HFFc6 (cell line): ENCODE results near the gene TTC23. TPM values are rescaled to one million over a fixed set of nuclear protein-coding genes. Genes with fewer than 3 reads are reported as not detected.

Experiments
- DNase-seq: peaks from one replicate; pipeline ENCODE4 v3.0.0-alpha.2; 2018
- H3K27ac Mint-ChIP-seq: 2 replicates; pipeline ENCODE4 v1.8.0; 2020; ENCODE audit warnings: mild to moderate bottlenecking, mixed read lengths
- H3K27me3 Mint-ChIP-seq: 2 replicates; pipeline ENCODE4 v1.8.0; 2021; ENCODE audit warnings: mild to moderate bottlenecking, moderate library complexity, mixed read lengths; ENCODE audit not compliant: insufficient read depth
- H3K36me3 Mint-ChIP-seq: 2 replicates; pipeline ENCODE4 v1.8.0; 2021; ENCODE audit warnings: low read depth, mixed read lengths
- H3K4me1 Mint-ChIP-seq: 2 replicates; pipeline ENCODE4 v1.8.0; 2020; ENCODE audit warnings: low read depth, mixed read lengths
- H3K4me3 Mint-ChIP-seq: 2 replicates; pipeline ENCODE4 v1.8.0; 2020; ENCODE audit warnings: mild to moderate bottlenecking, moderate library complexity, mixed read lengths
- H3K9me3 Mint-ChIP-seq: 2 replicates; pipeline ENCODE4 v1.8.0; 2020; ENCODE audit warnings: mild to moderate bottlenecking, mixed read lengths
- CTCF ChIP-seq: fragments of 200-600 bp; sonication (generic); IDR thresholded peaks from 2 replicates; pipeline ENCODE4 v1.5.0; 2021; ENCODE audit warnings: antibody characterized with exemption, mild to moderate bottlenecking
- total RNA-seq, 6 experiments: library from RNA; stranded (reverse); fragmentation: NEBNext Ultra II Directional; extraction: Animal tissue kit (Norgen Biotek cat#: 25700); gene quantifications; 2 replicates in 1 of 6; 3 replicates in 5 of 6; pipeline ENCODE4 v1.2.3, GENCODE V29; 2021

TTC23 gene
- total RNA-seq, 6 experiments from 2014 or later, result 11.9 to 17.4 (median 15.0) TPM

GRCh38 chr15:99211926-99212325 is 37.5 kb downstream of the TTC23 start:
- TF ChIP-seq CTCF, result no peak
- H3K4me3 Mint-ChIP-seq, result no peak overlapping the region; the same call in 1 of the 2 replicates
- peak; percentile 25 for DNase-seq
- peaks cover 35% of the 10 kb centered on the region for H3K4me1 Mint-ChIP-seq
- H3K27me3 Mint-ChIP-seq, result no peaks in the 10 kb centered on the region
- H3K27ac Mint-ChIP-seq, result peak overlapping the region; percentile 72
- no peaks in the 10 kb centered on the region for H3K36me3 Mint-ChIP-seq
- H3K9me3 Mint-ChIP-seq, result no peaks in the 10 kb centered on the region

- H3K4me1 Mint-ChIP-seq, result peaks cover 35% of the 10 kb centered on the region
- no peak for TF ChIP-seq CTCF
- H3K27me3 Mint-ChIP-seq, result no peaks in the 10 kb centered on the region
- no peak for DNase-seq
- peaks cover 11% of the 10 kb centered on the region for H3K36me3 Mint-ChIP-seq
- peak overlapping the region; percentile 72; the same call in 1 of the 2 replicates for H3K27ac Mint-ChIP-seq
- no peaks in the 10 kb centered on the region for H3K9me3 Mint-ChIP-seq
- no peak overlapping the region for H3K4me3 Mint-ChIP-seq
Measured at GRCh38 chr15:99210334-99210733, 39.0 kb downstream of the TTC23 start.

GRCh38 chr15:99209326-99209725 is 40.1 kb downstream of the TTC23 start:
- Mint-ChIP-seq H3K9me3 (no peaks in the 10 kb centered on the region), H3K4me3 (no peak overlapping the region), H3K36me3 (peaks cover 11% of the 10 kb centered on the region), H3K27me3 (no peaks in the 10 kb centered on the region), H3K4me1 (peaks cover 35% of the 10 kb centered on the region), H3K27ac (no peak overlapping the region)
- no peak for DNase-seq
- no peak for TF ChIP-seq CTCF

DNA sequence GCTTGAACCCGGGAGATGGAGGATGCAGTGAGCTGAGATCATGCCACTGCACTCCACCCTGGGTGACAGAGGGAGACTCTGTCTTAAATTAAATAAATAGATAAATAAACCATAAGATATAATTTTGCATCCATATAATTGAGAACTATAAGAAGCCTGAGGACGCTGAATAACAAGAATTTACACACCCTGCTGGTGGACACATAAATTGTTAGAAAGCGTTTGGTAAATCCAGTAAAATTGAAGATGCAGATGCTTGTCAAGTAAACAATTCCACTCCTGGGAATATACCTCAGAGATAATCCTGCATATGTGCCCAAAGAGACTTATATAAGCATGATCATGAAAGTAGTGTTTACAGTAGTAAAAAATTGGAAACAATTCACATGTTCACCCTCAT is 41.7 kb downstream of the TTC23 start:
- peaks cover 11% of the 10 kb centered on the region for H3K36me3 Mint-ChIP-seq
- peaks cover 30% of the 10 kb centered on the region for H3K4me1 Mint-ChIP-seq
- DNase-seq, result no peak
- H3K9me3 Mint-ChIP-seq, result no peaks in the 10 kb centered on the region
- TF ChIP-seq CTCF, result peak; percentile 46; the same call in 1 of the 2 replicates
- H3K27me3 Mint-ChIP-seq, result no peaks in the 10 kb centered on the region
- H3K4me3 Mint-ChIP-seq, result no peak overlapping the region
- no peak overlapping the region for H3K27ac Mint-ChIP-seq

GRCh38 chr15:99202176-99202552 is 47.2 kb downstream of the TTC23 start:
- no peak for DNase-seq
- Mint-ChIP-seq H3K27ac (no peak overlapping the region), H3K36me3 (peaks cover 14% of the 10 kb centered on the region), H3K4me1 (peaks cover 8% of the 10 kb centered on the region), H3K27me3 (no peaks in the 10 kb centered on the region), H3K9me3 (no peaks in the 10 kb centered on the region), H3K4me3 (no peak overlapping the region)
- no peak for TF ChIP-seq CTCF
